HL-60 (cell line): ENCODE results near the gene ADAR.

ENCODE experiments used
- DNase-seq, 2 experiments: peaks; one replicate each; pipeline ENCODE4 v3.0.0-alpha.2; 2010 to 2020; ENCODE audit warnings: low read depth in 1 of 2, low spot score in 1 of 2
- H3K27ac ChIP-seq: fragments of 250-450 bp; sonication (Bioruptor Pico); replicated peaks from 2 replicates; pipeline ENCODE4 v1.5.1; 2020; ENCODE audit warnings: mild to moderate bottlenecking, moderate library complexity
- H3K27me3 ChIP-seq: fragments of 250-450 bp; sonication (Bioruptor Pico); 2 replicates; pipeline ENCODE4 v1.5.1; 2021; ENCODE audit warnings: mild to moderate bottlenecking, moderate library complexity; ENCODE audit not compliant: insufficient read depth, poor library complexity, severe bottlenecking
- H3K4me3 ChIP-seq: replicated peaks from 2 replicates; pipeline ENCODE4 v1.5.1; 2011; ENCODE audit warnings: mild to moderate bottlenecking, control low read depth, low read length; ENCODE audit not compliant: insufficient read depth
- CTCF ChIP-seq: IDR thresholded peaks from one replicate; pipeline ENCODE4 v1.5.1; 2011; ENCODE audit warnings: low read length, control low read depth, inconsistent platforms; ENCODE audit not compliant: insufficient read depth
- GABPA ChIP-seq: IDR thresholded peaks from 2 replicates; pipeline ENCODE4 v1.6.1; 2012; ENCODE audit warnings: low read depth
- POLR2AphosphoS5 ChIP-seq: IDR thresholded peaks from 2 replicates; pipeline ENCODE4 v1.6.1; 2012; ENCODE audit warnings: low read depth
- REST ChIP-seq: IDR thresholded peaks from 2 replicates; pipeline ENCODE4 v1.6.1; 2012; ENCODE audit warnings: low read depth; ENCODE audit not compliant: insufficient replicate concordance
- SPI1 ChIP-seq: IDR thresholded peaks from 2 replicates; pipeline ENCODE4 v1.6.1; 2012; ENCODE audit warnings: low read depth, mild to moderate bottlenecking, borderline replicate concordance

The ADAR gene

GRCh38 chr1:154568157-154568815, 39.7 kb downstream of the ADAR start:
- Histone ChIP-seq H3K27me3 (peaks cover 5% of the 10 kb centered on the region), H3K27ac (no peak overlapping the region), H3K4me3 (no peak overlapping the region)
- DNase-seq, result no peak
- no peak for TF ChIP-seq GABPA
- TF ChIP-seq REST, result no peak
- no peak for TF ChIP-seq SPI1
- no peak for TF ChIP-seq POLR2AphosphoS5
- TF ChIP-seq CTCF, result no peak

- H3K27me3 ChIP-seq, result peaks cover 5% of the 10 kb centered on the region
- TF ChIP-seq GABPA (no peak), SPI1 (no peak), CTCF (no peak), REST (peak; percentile 100), POLR2AphosphoS5 (no peak)
- peak; percentile 24 to 25 for DNase-seq
- no peak within 1 kb of the TSS for H3K27ac ChIP-seq
- no peak within 1 kb of the TSS for H3K4me3 ChIP-seq
Measured at GRCh38 chr1:154567386-154568156, 40.4 kb downstream of the ADAR start, which contains the start of gene CHRNB2. TSS of gene CHRNB2 (plus strand) at chr1:154567778. CDS start at chr1:154568045, 267 bp downstream.

GRCh38 chr1:154565876-154566275, 42.1 kb downstream of the ADAR start:
- H3K27ac ChIP-seq, result no peak overlapping the region
- no peak for TF ChIP-seq GABPA
- no peak for TF ChIP-seq POLR2AphosphoS5
- no peak for TF ChIP-seq SPI1
- TF ChIP-seq REST, result peak; percentile 25
- no peak for TF ChIP-seq CTCF
- DNase-seq, result no peak
- H3K27me3 ChIP-seq, result peaks cover 5% of the 10 kb centered on the region
- H3K4me3 ChIP-seq, result no peak overlapping the region
